Stimulated activated CD4-positive, alpha-beta T cell treated with anti-CD3 and anti-CD28 coated beads, Interleukin-4, amount 100 ng/mL, for 4 hours (primary cell): ENCODE data around the gene XPNPEP1.

Source experiments
- DNase-seq, 2 experiments: peaks; one replicate each; pipeline ENCODE4 v3.0.0-alpha.2; 2020

Gene XPNPEP1

DNA sequence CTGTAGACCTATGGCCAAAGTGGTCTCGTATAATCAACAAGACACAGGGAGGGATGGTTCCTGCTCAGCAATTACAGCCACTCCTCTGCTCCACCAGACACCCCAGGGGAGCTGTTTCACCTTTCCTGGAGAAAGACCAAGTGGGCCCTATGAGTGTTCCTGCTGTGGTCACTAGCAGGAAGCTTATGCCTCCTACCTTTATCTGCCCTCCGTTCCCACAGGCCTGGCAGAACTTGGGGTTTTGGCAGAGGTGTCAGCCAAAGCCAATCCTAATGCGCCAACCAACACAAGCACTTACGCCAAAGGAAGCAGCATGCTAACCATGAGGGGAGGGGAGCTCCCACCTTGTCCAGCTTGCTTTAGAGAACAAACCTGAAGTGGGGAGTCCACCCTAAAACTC is 31.2 kb downstream of the XPNPEP1 start:
- no peak for DNase-seq

DNA sequence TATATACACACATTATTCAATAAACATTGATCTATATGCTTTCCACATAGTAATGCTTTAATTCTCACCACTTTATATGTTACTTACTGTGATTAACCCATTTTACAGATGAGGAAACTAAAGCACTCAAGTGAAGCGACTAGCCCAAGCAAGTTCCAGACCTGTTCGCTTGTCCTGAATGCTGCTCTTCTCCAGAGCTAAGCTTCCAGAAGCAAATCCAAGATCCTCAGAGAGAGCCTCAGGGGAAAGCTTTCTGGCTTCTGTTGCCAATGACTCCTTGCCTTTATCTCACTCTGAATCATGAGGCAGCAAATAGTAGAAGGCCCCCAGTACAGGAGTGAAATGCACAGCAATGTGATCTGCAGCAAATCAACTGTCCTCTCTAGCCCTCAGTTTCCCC is 32.2 kb downstream of the XPNPEP1 start:
- no peak for DNase-seq

DNA sequence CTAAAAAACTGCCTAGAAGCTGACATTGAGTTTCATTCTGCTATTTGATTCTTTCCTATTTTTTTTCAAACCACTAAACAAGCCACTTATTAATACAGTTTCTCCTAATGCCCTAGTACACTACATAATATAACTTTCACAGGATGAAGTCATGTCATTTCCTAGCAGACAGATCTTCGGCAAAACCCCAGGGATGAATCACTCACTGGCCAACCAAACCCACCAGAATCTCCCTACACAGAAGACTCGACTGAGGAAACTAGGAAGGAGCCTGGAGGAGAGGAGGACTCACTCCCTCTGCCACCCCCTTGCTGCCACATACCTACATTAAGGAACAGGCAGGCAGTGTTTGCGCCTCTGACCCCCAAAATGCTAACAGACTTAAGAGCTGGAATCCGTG is 33.4 kb downstream of the XPNPEP1 start:
- DNase-seq: no peak

DNA sequence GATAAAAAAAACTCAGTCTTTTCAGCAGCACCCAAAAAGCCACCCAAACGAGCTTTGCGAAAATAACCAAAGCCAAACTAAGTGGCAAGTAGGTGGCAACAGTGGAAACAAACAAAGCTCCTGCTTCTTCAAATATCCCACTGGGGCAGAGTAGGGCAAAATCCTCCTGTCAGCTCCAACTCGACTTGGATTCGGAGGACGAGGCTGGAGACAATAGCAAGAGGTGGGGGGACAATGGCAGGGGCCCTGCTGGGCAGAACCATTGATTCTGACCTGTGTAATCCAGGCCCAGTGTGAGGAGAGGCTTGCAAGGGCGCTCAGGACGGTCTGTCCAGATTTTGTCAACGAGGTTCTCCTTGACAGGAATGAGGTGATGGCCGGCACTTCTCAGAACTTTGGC is 35.5 kb downstream of the XPNPEP1 start:
- DNase-seq: no peak

DNA sequence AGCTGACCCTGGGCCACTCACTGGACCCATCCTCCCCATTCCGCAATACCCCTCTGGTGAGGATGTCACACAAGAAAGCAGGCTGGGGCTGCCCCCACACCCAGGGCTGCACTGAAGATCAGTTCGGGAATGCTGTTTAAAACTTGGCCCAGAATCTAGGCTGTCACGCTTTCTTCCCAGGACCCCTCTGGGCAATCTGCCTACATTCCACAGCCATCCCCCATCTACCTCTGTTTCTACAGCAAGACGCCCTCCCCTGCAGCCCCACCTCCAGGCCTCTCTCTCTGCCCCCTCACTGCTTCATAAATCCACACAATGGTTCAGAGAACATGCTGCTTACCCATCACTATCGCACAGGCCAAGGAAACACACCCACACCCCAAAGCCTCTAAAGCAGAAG is 36.1 kb downstream of the XPNPEP1 start:
- DNase-seq: no peak

DNA sequence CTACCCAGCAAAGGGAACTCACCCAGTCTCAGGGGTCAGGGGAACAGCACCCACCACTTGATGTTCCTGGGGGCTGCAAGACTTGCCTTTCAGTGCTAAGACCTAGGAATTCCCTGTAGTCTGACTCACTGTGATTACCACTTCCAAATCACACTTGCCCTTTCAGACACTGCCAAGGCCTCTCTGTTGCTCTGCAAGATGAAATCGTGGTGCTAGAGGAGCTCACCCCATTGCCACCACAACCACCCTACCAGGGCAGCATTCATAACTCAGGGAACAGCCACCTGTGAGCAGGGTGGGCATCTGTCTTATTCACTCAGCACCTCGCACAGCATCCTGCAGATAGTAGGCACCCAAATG is 36.5 kb downstream of the XPNPEP1 start:
- no peak for DNase-seq

DNA sequence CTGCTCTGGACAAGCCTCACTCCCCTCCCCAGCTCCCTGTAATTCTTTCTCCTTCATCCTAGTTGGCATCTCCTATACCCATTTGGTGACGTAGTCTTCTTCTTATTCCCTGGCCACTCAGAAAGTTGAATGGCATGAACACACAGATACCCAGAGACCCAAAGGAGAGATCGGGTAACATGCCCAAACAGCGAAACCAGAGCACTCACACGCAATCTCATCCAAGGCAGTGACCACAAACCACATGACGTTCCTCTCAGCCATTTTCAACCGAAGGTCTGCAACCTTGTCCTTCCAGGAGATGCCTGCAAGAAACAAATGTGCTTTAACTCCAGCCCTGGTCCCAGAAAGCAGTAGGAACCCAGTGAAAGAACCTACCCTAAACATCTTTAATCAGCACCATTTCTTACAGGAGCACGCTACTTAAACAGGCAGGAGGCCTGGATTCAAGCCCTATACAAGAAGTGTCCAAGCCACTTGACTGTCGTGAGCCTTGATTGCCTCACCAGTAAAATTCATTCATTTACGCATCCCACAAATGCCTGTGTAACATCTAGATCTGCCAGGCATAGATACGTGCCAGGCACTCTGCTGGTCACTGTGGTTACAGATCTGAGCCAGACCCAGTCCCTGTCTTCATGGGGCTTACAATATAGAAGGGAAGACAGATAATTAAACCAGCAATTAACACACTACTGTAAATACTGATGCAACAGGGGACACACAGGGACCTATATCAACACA is 37.1 kb downstream of the XPNPEP1 start:
- no peak for DNase-seq

DNA sequence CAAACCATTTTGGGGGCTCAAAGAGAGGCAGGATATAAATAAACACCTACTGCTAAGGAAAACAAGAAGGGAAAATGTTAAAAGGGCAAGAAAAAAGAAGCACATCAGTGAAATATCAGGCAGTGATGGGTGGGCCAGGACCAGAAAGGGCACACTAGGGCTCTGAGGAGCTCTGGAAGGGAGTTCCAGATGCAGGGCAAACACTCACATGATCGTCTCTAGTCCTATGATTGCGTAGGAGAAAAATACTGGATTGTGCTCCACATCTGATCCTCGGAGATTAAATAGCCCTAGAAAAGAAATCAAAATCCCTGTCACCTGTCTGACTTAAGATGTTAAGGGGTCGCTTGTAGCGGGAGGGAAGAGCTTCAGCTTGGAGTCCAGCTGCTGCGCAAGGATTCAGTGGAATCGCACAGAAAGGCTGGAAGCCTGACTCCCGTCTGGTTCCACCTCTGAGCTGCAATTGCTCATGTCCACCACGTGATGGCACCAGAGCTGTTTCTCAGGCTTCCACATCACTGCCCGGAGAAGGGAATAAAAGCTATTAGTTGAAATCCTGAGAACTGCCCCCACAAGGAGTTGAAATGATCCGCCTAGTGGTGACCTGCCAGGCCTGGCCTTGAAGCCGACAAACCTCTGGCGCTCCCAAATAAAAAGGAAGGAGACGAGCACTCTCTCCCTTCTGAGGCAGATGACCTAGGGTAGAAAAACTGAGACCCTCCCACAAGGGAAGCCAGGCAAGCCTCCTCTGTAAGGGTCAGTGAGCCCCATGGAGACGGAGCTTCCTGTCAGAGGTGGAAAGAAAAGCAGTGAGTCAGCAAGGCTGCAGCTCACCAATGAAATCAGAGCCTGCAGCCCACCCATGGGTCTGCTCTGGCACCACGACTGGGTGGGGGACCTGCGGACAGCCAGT is 39.2 kb downstream of the XPNPEP1 start:
- DNase-seq: peak; percentile 49 to 50

DNA sequence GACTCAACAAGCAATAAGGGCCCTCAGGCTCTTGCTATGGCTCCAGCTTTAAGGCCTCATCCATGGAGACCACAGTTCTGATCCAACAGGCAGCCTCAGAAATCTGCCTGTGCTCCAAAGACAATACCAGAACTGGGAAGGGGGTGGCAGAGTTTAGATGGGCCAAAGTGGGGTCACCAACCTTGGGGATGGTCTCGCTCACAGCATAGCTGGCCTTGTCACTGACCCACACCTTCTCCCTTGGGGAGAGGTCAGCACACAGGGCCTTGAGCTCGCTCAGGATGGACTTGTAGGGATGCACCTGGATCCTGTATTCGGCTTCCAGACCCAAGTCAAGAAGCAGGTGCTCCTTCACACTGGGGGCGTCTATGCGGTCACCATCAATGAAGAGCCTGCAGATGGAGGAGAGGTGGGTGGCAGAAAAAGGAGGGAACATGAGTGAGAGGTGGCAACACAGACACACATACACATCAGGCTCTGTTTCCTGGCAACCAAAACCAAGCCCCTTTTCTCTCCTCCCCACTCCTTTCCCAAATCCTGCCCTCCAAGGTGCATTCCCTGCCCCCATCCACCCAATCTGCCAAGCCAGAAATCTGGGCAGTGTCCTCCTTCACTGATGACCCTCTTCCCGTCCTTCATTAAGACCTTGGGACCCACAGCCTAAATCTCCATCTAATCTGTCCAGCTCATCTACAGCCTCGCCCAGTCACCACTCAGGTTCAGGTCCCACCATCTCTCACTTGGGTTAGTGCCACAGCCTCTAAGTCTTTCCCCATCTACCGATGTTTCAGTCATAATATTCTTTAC is 40.9 kb downstream of the XPNPEP1 start:
- DNase-seq: no peak

DNA sequence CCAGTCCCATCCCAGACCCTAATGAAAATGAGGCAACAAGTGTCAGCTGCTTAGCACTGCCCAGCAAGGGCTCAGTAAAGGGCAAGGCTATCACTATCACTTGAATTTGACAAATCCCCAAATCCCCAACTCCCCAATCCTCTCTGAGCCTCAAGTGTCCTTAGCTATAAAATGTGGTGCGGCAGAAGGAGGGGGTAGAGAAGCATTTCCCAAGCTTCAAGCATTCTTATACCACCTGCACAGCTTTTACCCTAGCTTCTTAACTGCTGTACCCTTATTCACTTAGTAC is 41.6 kb downstream of the XPNPEP1 start:
- DNase-seq: no peak

DNA sequence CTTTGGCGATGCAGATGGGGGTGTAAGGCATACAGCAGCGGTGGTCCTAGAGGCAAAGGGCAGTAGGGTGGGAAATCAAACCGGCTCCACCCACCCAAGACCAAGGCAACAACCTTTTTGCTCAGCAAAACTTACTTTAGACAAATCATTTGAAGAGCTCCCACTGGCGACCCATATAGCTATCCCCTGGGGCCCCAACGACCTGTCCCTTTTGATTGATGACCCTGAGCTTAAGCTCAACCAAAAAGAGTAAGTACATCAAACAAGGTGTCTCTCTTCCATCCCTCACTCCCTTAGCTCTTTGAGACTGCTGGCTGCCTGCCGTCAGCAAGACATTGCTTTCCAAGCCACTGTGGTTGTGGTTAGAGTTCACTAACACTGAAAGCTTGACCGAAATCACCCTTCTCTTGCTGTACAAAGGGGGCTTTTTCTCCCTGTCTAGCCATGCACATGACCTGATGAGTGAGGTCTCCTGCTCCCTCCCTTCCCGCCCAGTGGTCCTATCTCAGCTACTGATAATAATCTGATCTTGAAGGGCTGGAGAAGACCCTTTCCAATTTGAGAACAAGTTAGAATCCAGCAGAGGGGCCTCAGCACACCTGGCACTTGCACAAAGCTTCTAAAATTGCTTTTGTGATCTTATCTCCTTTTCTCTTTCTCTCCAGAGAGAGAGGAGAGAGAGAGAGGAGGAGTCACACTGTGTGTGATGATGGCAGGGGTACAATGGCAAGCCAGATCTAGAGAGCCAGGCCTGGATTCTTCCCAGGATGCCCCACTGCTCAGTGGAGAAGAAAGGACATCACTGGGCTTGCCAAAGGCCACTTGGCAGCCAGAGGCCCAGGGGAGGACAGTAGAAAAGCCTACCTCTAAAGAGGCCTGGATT is 42.2 kb downstream of the XPNPEP1 start:
- no peak for DNase-seq

DNA sequence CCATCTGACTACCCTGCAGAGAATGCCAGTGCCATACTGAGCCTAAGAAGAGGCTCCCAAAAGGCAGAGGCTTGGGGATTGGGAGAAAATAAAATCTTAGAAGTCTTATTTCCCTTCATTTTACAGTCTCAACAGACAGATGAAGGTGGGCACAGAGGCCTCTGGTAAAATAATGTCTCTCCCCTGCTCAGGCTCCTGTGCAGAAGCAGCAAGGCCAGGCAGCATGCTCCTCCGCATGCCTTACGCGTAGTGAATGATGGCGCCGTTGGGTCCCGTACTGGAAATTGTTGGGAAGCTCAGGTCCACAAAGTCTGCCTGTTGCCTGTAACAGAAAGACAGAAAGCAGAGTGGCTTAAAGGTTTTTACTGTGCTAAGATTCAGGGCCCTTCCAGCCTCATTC is 45.8 kb downstream of the XPNPEP1 start:
- no peak for DNase-seq

DNA sequence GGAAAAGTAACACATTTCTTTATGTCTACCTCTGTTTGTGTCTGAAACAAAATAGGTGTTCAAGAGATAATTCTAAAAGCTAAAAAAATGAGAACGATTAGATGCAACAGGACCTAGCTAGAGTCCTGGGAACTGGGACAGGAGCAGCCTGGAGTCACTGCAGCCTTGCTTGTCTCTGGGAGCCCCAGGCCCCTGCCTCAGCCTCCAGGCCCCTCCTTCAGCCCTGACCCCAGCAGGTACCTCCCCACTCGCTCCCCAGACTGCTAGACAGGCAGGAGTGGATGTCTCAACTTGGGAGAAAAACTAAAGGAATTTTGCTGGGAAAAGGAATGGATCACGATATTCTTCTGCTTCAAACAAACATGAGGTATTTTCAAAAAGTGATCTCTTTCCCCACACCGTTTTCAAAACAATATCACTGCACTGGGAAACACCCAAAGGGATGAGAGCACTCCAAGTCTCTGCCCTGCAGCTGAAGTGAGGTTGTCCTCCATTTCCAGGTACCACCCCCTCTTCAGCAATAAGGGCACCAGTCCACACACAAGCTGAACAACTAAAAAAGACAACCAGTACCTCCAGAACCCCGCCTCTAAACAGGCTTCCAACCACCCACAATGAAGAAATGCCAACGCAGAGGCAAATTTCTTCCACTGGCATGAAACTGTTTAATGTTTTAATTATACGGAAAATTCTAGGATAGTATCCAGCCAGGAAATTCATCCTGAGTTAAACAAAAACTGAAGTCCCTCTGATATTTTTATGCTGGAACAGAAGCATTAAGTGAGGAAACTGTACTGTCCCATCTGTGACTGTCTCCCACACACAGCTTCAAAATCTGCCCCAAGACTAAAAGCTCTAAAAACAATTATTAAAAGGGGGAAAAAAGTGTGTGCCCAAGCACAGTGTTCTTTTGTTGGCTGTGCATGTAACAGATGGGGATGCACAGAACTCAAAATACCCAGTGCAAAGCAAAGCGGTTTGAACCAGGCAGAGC is 47.2 kb downstream of the XPNPEP1 start:
- DNase-seq: no peak

DNA sequence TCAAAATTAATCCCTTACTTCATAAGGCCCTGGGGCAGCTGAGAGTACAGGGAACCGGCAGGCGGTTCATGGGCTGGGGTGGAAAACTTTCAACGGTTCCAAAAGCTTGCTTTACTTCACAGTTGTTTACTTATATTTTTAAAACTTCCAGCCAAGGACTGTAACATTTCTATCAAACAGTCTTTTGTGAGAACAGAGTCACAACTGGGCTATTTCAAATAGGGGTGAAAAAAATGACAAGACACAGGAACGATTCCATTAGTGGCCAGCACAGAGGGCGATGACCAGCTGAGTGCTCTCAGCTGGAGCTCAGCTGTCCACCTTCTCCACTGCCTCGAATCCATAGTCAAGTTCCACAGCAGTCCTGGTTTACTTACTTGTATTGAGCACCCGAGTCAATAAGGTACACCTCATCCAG is 48.2 kb downstream of the XPNPEP1 start:
- DNase-seq: no peak

DNA sequence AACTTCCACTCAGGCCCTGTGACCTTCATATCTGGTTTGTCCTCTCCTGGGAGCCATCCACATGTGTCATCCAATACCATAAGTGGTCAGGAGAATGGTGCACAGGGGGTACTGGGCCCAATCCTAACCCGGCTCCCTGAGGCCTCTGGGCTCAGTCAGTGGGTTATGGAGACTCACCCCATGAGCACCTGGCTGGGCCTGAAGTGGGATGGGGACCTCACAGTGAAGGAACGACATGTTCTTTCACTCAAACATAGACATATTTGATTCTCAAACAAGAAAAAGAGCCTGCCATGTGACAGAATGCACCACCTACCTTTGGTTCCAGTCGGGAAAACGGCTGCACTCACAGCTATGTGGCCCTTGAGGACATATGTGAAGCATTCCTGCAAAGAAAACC is 51.8 kb downstream of the XPNPEP1 start:
- DNase-seq: no peak

DNA sequence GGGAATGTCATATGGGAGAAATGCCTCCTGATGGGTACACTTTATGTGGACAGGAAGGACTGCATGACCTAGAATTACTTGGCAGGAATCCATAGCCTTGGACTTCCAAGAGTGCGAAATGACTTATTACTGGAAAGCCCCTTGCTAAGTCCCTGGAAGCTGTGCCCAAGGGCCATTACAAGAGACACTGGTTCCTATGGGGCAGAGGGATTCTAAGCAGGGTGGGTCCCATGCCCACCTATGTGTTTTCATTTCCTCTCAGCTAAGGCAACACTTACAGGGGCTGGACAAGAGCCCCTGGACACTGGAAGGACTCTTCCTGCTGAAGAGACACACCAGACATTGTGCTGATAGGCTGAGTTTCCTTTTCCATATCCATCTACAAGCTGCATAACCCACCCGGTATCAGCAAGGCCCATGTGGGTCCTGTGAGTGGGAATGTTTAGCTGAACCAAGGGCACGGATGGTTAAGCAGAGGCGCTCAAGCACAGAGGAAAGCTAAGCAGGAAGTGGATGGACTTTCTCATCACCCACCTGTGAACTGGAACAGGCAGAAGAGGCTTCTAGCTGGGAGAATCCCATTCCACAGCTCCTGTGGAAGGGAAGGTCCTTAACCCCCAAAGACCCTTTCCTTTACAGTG is 56.2 kb downstream of the XPNPEP1 start:
- DNase-seq: no peak

DNA sequence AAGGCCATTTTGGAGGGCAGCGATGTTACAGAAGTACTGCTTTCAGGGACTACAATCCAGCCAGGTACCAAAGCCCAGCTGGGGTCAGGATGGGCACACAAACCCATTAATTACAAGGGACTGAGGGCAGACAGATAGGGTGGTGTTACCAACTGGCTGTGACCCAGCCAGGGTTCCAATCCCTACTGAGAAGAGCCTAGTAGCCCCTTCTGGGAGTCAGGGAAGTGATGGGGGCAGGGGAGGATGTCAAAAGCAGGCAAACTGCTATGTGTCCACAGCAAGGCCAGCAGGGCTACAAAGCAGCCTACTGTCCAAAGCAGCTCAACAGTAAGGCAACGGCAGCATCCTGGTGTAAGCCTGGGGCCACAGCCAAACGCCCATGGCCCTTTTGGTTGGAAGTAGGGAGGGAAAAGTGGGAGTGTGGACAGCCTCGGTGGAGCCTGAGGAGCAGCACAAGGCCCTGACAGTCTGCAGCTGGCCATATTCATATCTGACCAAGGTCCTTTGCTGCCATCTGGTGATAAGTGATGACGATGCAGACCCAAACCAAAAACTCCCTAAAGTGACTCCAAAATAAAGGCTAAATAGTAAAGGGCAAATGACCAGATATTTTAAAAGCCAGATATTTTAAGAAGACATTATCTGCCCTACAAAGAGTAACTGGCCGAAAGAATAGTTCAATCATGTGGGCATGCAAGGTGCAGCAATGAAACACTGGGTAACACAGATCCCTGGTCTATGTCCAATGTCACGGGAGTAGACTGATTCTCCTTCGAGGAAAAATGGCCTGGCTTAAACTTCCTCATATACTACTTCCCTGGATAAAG is 56.9 kb downstream of the XPNPEP1 start:
- DNase-seq: no peak

DNA sequence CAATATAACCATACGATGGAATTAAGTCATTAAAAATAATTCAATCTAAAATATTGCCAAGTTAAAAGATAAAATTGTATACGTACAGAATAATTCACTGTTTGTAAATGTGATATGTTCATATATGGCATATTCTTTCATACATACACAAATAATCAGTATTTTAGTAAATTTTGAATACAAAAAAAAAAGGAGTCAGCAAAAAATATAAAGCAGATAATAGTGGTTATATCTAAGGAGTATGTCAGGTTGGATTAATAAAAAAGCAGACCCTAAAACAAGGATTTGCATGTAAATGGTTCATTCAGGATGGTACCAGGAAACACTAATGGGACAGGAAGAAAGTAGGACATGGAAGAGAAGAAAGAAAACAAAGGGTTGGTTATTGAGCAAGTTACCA is 59.5 kb downstream of the XPNPEP1 start:
- DNase-seq: no peak

DNA sequence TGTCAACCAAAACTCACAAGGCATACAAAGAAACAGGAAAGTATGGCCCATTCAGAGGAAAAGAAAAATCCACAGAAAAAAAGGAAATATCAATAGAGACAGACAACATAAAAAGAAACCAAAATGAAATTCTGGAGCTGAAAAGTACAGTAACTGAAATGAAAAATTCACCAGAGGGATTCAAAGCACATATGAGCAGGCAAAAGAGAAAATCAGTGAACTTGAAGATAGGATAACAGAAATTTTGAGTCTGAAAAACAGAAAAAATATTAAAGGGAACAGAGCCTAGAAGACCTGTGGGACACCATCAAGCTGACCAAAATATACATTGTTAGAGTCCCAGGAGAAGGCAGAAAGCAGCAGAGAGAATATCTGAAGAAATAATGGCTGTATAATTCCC is 60.6 kb downstream of the XPNPEP1 start:
- no peak for DNase-seq

DNA sequence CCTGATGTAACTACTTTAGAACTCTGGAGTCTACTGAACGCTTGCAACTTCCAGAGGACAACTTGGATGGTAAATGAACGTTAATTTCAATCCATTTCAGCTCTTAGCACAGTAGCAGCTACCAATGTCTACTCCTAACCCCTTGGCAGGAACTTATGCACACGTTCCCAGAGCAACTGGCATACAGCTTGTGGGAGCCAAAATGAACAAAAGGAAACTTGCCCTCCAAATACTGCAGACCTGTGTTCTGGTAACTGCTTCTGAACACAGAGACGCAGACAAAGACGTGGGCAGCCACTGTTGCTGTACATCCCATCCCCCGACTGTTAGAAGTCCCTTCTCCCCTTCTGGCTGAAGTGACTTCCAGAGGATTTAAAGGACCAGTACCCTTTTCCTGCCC is 61.3 kb downstream of the XPNPEP1 start:
- no peak for DNase-seq
